Caco-2 (cell line): ENCODE data around the gene PRSS27. TPM values are rescaled to one million over a fixed set of nuclear protein-coding genes. Genes with fewer than 3 reads are reported as not detected.

ENCODE experiments used
- BruUV-seq: library from RNA; stranded (reverse); fragments of 400-500 nt; replicated peaks from 2 replicates; lab custom pipeline; 2021; lab: Mats Ljungman, UMichigan
- CTCF ChIA-PET: fragments of 300-600 bp; sonication (Branson Sonifier 250); formaldehyde crosslinking; loops from one replicate; lab custom pipeline; 2022; ENCODE audit warnings: antibody characterized with exemption; lab: Charles Lee
- POLR2A ChIA-PET: fragments of 300-600 bp; sonication (Branson Sonifier 250); formaldehyde crosslinking; loops from one replicate; lab custom pipeline; 2022; ENCODE audit warnings: antibody characterized with exemption; lab: Charles Lee
- DNase-seq, 2 experiments: peaks; one replicate each; pipeline versions ENCODE4 v3.0.0 to v3.0.0-alpha.2; 2020 to 2022
- H3K27me3 ChIP-seq: replicated peaks from 2 replicates; pipeline ENCODE4 v1.6.0; 2011; ENCODE audit warnings: low read length; ENCODE audit not compliant: control insufficient read depth, insufficient read depth
- H3K36me3 ChIP-seq: 2 replicates; pipeline ENCODE4 v1.5.1; 2011; ENCODE audit warnings: low read length; ENCODE audit not compliant: control insufficient read depth, insufficient read depth
- H3K4me1 ChIP-seq: fragments of 250-450 bp; sonication (Bioruptor Pico); 2 replicates; pipeline ENCODE4 v1.5.1; 2020; ENCODE audit warnings: mild to moderate bottlenecking
- H3K4me3 ChIP-seq: 2 replicates; pipeline ENCODE4 v1.5.1; 2011; ENCODE audit warnings: low read depth, mild to moderate bottlenecking, control low read depth, low read length
- H3K9me3 ChIP-seq: fragments of 250-450 bp; sonication (Bioruptor Pico); 2 replicates; pipeline ENCODE4 v1.5.1; 2020; ENCODE audit warnings: mild to moderate bottlenecking, moderate library complexity
- H3K27ac Mint-ChIP-seq: one replicate; pipeline ENCODE4 v1.8.0; 2022; ENCODE audit warnings: mixed read lengths; ENCODE audit not compliant: unreplicated experiment
- H3K27me3 Mint-ChIP-seq: one replicate; pipeline ENCODE4 v1.8.0; 2022; ENCODE audit warnings: mixed read lengths; ENCODE audit not compliant: insufficient read depth, unreplicated experiment
- H3K36me3 Mint-ChIP-seq: one replicate; pipeline ENCODE4 v1.8.0; 2022; ENCODE audit warnings: mild to moderate bottlenecking, mixed read lengths; ENCODE audit not compliant: insufficient read depth, unreplicated experiment
- H3K4me1 Mint-ChIP-seq: one replicate; pipeline ENCODE4 v1.8.0; 2022; ENCODE audit warnings: low read depth, mixed read lengths; ENCODE audit not compliant: unreplicated experiment
- H3K4me3 Mint-ChIP-seq: one replicate; pipeline ENCODE4 v1.8.0; 2022; ENCODE audit warnings: mild to moderate bottlenecking, moderate library complexity, mixed read lengths; ENCODE audit not compliant: unreplicated experiment
- H3K9me3 Mint-ChIP-seq: one replicate; pipeline ENCODE4 v1.8.0; 2022; ENCODE audit warnings: mixed read lengths; ENCODE audit not compliant: unreplicated experiment
- intact Hi-C: fragments of 100-400 bp; cut with micrococcal nuclease; formaldehyde crosslinking; loops from one replicate; pipeline ENCODE4 v1.10.0; 2022; ENCODE audit not compliant: unreplicated experiment
- total RNA-seq: library from RNA; stranded (reverse); gene quantifications from 2 replicates; pipeline ENCODE4 v1.2.3, GENCODE V29; 2022
- TF ChIP-seq, protein P1 (sequence below), 2 experiments: fragments of 200-600 bp in 1 of 2; IDR thresholded peaks; 1 replicate in 1 of 2; 2 replicates in 1 of 2; pipeline versions ENCODE4 v1.5.1 to v1.8.0; 2011 to 2022; ENCODE audit warnings: antibody characterized with exemption in 1 of 2, control low read depth in 1 of 2, inconsistent platforms in 1 of 2, low read depth in 1 of 2, low read length in 1 of 2, mild to moderate bottlenecking in 1 of 2, moderate library complexity in 1 of 2; ENCODE audit not compliant: insufficient read depth in 1 of 2, severe bottlenecking in 1 of 2, unreplicated experiment in 1 of 2

Gene PRSS27
- total RNA-seq, 1 experiment from 2014 or later: 1.1 TPM

DNA sequence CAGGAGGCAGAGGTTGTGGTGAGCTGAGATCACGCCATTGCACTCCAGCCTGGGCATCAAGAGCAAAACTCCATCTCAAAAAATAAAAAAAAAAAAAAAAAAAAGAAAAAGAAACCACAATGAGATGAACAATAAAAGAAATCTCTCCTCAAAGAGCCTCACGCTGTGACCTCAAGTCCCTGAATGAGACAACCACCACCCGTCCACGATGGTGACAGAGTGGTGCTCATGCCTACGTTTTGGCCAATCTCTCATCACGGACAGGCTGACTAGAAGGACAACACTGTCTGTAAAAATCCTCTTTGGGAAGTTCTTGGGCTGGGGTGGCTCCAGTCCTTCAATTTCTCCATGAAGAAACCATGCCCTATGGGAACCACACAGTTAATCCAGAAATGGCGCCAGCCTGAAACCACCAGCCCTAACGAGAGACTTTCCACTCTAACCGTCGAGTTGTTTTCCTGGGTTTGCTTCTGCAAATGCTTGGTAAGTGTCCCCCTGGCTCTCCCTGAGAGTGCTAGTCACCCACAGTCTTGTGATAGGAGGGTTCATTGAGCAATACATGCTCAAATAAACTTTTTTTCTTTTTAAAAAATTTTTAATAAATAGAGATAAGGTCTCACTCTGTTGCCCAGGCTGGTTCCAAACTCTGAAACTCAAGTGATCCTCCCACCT, 15.0 kb upstream of the PRSS27 start:
- TF ChIP-seq, protein P1, sequence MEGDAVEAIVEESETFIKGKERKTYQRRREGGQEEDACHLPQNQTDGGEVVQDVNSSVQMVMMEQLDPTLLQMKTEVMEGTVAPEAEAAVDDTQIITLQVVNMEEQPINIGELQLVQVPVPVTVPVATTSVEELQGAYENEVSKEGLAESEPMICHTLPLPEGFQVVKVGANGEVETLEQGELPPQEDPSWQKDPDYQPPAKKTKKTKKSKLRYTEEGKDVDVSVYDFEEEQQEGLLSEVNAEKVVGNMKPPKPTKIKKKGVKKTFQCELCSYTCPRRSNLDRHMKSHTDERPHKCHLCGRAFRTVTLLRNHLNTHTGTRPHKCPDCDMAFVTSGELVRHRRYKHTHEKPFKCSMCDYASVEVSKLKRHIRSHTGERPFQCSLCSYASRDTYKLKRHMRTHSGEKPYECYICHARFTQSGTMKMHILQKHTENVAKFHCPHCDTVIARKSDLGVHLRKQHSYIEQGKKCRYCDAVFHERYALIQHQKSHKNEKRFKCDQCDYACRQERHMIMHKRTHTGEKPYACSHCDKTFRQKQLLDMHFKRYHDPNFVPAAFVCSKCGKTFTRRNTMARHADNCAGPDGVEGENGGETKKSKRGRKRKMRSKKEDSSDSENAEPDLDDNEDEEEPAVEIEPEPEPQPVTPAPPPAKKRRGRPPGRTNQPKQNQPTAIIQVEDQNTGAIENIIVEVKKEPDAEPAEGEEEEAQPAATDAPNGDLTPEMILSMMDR (IDR thresholded peaks at IDR 0.05; ENCODE audit: insufficient read depth in 1 of 2, low read depth in 1 of 2, low read length in 1 of 2, severe bottlenecking in 1 of 2, unreplicated experiment in 1 of 2): no peak

DNA sequence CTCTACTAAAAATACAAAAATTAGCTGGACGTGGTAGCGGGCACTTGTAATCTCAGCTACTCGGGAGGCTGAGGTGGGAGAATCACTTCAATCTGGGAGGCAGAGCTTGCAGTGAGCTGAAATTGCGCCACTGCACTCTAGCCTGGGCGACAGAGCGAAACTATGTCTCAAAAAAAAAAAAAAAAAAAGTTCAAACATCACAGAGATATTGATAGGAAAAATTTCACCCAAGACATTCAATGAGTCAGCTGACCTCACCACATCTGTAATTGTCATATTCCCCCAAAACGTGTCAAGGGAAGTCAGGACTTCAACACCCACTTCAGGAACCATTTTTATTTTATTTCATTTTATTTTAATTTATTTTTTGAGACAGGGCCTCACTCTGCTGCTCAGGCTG, 8.0 kb upstream of the PRSS27 start:
- Histone ChIP-seq H3K4me3 (no peak overlapping the region), H3K4me1 (0 out of 2 replicates have a peak, but pooled peaks cover 7% of the 10 kb centered on the region), H3K36me3 (no peaks in the 10 kb centered on the region), H3K9me3 (no peaks in the 10 kb centered on the region), H3K27me3 (no peaks in the 10 kb centered on the region)
- no peak for DNase-seq
- TF ChIP-seq, protein P1 (IDR thresholded peaks at IDR 0.05; ENCODE audit: insufficient read depth in 1 of 2, low read depth in 1 of 2, low read length in 1 of 2, severe bottlenecking in 1 of 2, unreplicated experiment in 1 of 2): no peak
- intact Hi-C loops: no loop called here
- Mint-ChIP-seq H3K9me3 (no peaks in the 10 kb centered on the region), H3K27ac (no peak overlapping the region), H3K36me3 (no peaks in the 10 kb centered on the region), H3K4me1 (no peaks in the 10 kb centered on the region), H3K27me3 (peaks cover 3% of the 10 kb centered on the region), H3K4me3 (no peak overlapping the region)
- CTCF ChIA-PET: no interaction called here
- POLR2A ChIA-PET: no interaction called here
- no TSS peak for BruUV-seq

More for the DNA sequence above, 15.0 kb upstream of the PRSS27 start:
- POLR2A ChIA-PET: no interaction called here
- Histone ChIP-seq H3K27me3 (no peaks in the 10 kb centered on the region), H3K4me1 (0 out of 2 replicates have a peak, but pooled peaks cover 7% of the 10 kb centered on the region), H3K36me3 (no peaks in the 10 kb centered on the region), H3K4me3 (no peak overlapping the region), H3K9me3 (no peaks in the 10 kb centered on the region)
- Mint-ChIP-seq H3K4me3 (no peak overlapping the region), H3K27me3 (no peaks in the 10 kb centered on the region), H3K27ac (no peak overlapping the region), H3K4me1 (no peaks in the 10 kb centered on the region), H3K36me3 (no peaks in the 10 kb centered on the region), H3K9me3 (no peaks in the 10 kb centered on the region)
- no peak for DNase-seq
- no TSS peak for BruUV-seq
- intact Hi-C loops: no loop called here
- CTCF ChIA-PET: no interaction called here

DNA sequence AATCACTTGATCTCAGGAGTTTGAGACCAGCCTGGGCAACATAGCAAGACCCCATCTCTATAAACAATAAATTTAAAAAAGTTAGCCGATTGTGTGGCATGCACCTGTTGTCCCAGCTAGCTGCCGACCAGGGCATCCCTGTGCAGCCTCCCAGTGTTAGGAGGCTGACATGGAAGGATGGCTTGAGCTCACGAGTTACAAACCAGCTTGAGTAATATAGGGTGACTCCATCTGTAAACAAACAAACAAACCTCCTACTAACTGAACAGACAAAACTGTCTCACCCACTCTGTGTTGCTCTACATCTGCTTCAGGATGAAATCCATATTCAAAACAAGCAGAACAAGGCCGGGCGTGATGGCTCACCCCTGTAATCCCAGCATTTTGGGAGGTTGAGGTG, 6.9 kb upstream of the PRSS27 start:
- H3K9me3 ChIP-seq: no peaks in the 10 kb centered on the region
- H3K36me3 Mint-ChIP-seq: no peaks in the 10 kb centered on the region
- no peaks in the 10 kb centered on the region for H3K4me1 Mint-ChIP-seq
- H3K27ac Mint-ChIP-seq: no peak overlapping the region
- no peaks in the 10 kb centered on the region for H3K27me3 ChIP-seq
- intact Hi-C loops: no loop called here
- no peak overlapping the region for H3K4me3 ChIP-seq
- no TSS peak for BruUV-seq
- DNase-seq: no peak
- no peaks in the 10 kb centered on the region for H3K9me3 Mint-ChIP-seq
- no peak overlapping the region for H3K4me3 Mint-ChIP-seq
- H3K36me3 ChIP-seq: no peaks in the 10 kb centered on the region
- 0 out of 2 replicates have a peak, but pooled peaks cover 5% of the 10 kb centered on the region for H3K4me1 ChIP-seq
- CTCF ChIA-PET: no interaction called here
- peaks cover 3% of the 10 kb centered on the region for H3K27me3 Mint-ChIP-seq
- TF ChIP-seq, protein P1 (IDR thresholded peaks at IDR 0.05; ENCODE audit: insufficient read depth in 1 of 2, low read depth in 1 of 2, low read length in 1 of 2, severe bottlenecking in 1 of 2, unreplicated experiment in 1 of 2): no peak
- POLR2A ChIA-PET: no interaction called here
